Nephron progenitor cell (in vitro differentiated cells): ENCODE measurements around the gene DCDC2C.

Experiments
- DNase-seq: peaks from one replicate; pipeline ENCODE4 v3.0.0; 2021
- H3K27ac Mint-ChIP-seq: 2 replicates; pipeline ENCODE4 v1.8.0; 2021; ENCODE audit warnings: mild to moderate bottlenecking, moderate library complexity, mixed read lengths
- H3K27me3 Mint-ChIP-seq: 2 replicates; pipeline ENCODE4 v1.8.0; 2021; ENCODE audit warnings: mild to moderate bottlenecking, low read depth, mixed read lengths; ENCODE audit not compliant: poor library complexity
- H3K36me3 Mint-ChIP-seq: 2 replicates; pipeline ENCODE4 v1.8.0; 2021; ENCODE audit warnings: low read depth, mixed read lengths
- H3K4me1 Mint-ChIP-seq: 2 replicates; pipeline ENCODE4 v1.8.0; 2021; ENCODE audit warnings: mixed read lengths
- H3K4me3 Mint-ChIP-seq: 2 replicates; pipeline ENCODE4 v1.8.0; 2021; ENCODE audit warnings: mild to moderate bottlenecking, moderate library complexity, mixed read lengths
- H3K9me3 Mint-ChIP-seq: 2 replicates; pipeline ENCODE4 v1.8.0; 2021; ENCODE audit warnings: mild to moderate bottlenecking, moderate library complexity, mixed read lengths
- CTCF ChIP-seq: fragments of 200-600 bp; sonication (generic); IDR thresholded peaks from 2 replicates; pipeline ENCODE4 v1.5.0; 2021; ENCODE audit warnings: antibody characterized with exemption

The DCDC2C gene

GRCh38 chr2:3745920-3746319 lies 42.5 kb downstream of the DCDC2C start:
- Mint-ChIP-seq H3K36me3 (no peaks in the 10 kb centered on the region), H3K4me3 (no peak overlapping the region), H3K27me3 (peaks cover 18% of the 10 kb centered on the region), H3K27ac (no peak overlapping the region), H3K9me3 (peaks cover 5% of the 10 kb centered on the region), H3K4me1 (no peaks in the 10 kb centered on the region)
- no peak for DNase-seq
- TF ChIP-seq CTCF = no peak

- DNase-seq = no peak
Measured at GRCh38 chr2:3747032-3747654, 43.8 kb downstream of the DCDC2C start.

GRCh38 chr2:3747826-3748225 lies 44.5 kb downstream of the DCDC2C start:
- Mint-ChIP-seq H3K4me1 (peaks cover 7% of the 10 kb centered on the region), H3K9me3 (peaks cover 5% of the 10 kb centered on the region)

More at GRCh38 chr2:3747032-3747654, 43.8 kb downstream of the DCDC2C start:
- Mint-ChIP-seq H3K27ac (no peak overlapping the region), H3K9me3 (peaks cover 5% of the 10 kb centered on the region), H3K36me3 (no peaks in the 10 kb centered on the region), H3K4me1 (peaks cover 7% of the 10 kb centered on the region), H3K4me3 (no peak overlapping the region), H3K27me3 (peaks cover 18% of the 10 kb centered on the region)
- TF ChIP-seq CTCF = no peak

GRCh38 chr2:3749201-3749600 lies 45.8 kb downstream of the DCDC2C start:
- H3K27me3 Mint-ChIP-seq = peaks cover 12% of the 10 kb centered on the region
- no peaks in the 10 kb centered on the region for H3K36me3 Mint-ChIP-seq
- H3K4me3 Mint-ChIP-seq = no peak overlapping the region
- DNase-seq = no peak
- peaks cover 11% of the 10 kb centered on the region for H3K4me1 Mint-ChIP-seq
- peaks cover 2% of the 10 kb centered on the region for H3K9me3 Mint-ChIP-seq
- TF ChIP-seq CTCF = no peak
- no peak overlapping the region for H3K27ac Mint-ChIP-seq

More at GRCh38 chr2:3747826-3748225, 44.5 kb downstream of the DCDC2C start:
- Mint-ChIP-seq H3K27ac (no peak overlapping the region), H3K4me3 (no peak overlapping the region), H3K27me3 (peaks cover 17% of the 10 kb centered on the region), H3K36me3 (no peaks in the 10 kb centered on the region)
- DNase-seq = no peak
- TF ChIP-seq CTCF = no peak

GRCh38 chr2:3751251-3751650 lies 47.9 kb downstream of the DCDC2C start:
- Mint-ChIP-seq H3K27me3 (peaks cover 17% of the 10 kb centered on the region), H3K4me3 (no peak overlapping the region), H3K4me1 (peaks cover 16% of the 10 kb centered on the region), H3K36me3 (no peaks in the 10 kb centered on the region), H3K27ac (no peak overlapping the region), H3K9me3 (no peaks in the 10 kb centered on the region)
- DNase-seq = no peak
- TF ChIP-seq CTCF = no peak

- DNase-seq = no peak
- Mint-ChIP-seq H3K4me1 (peaks cover 16% of the 10 kb centered on the region), H3K27ac (peak overlapping the region; percentile 6), H3K27me3 (peaks cover 13% of the 10 kb centered on the region), H3K36me3 (no peaks in the 10 kb centered on the region), H3K4me3 (peak overlapping the region; percentile 8), H3K9me3 (no peaks in the 10 kb centered on the region)
- TF ChIP-seq CTCF = no peak
Measured at GRCh38 chr2:3751806-3752205, 48.4 kb downstream of the DCDC2C start.
